Measurements from ENCODE around the gene KLHDC3.

Gene KLHDC3

DNA sequence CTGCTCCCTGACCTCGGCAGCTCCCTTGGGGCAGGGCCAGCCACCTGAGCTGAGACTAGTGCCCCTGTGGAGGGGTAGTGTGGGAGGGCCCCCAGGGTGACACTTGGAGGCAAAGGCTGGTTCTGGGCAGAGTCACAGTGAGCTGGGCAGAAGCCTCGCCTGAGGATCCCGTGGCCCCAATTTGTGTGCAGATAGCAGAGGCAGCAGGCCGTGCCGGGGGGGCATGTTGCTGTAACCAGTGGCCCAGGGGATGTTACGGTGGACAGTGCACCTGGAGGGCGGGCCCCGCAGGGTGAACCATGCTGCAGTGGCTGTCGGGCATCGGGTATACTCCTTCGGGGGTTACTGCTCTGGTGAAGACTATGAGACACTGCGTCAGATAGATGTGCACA is 2.9 kb downstream of the KLHDC3 start:
- POLR2A ChIA-PET, result interaction anchor here (1.0 kb wide), 1 partner anchor 37 kb away, joined by 4 read pairs; the partner anchor contains the start of gene CUL7

DNA sequence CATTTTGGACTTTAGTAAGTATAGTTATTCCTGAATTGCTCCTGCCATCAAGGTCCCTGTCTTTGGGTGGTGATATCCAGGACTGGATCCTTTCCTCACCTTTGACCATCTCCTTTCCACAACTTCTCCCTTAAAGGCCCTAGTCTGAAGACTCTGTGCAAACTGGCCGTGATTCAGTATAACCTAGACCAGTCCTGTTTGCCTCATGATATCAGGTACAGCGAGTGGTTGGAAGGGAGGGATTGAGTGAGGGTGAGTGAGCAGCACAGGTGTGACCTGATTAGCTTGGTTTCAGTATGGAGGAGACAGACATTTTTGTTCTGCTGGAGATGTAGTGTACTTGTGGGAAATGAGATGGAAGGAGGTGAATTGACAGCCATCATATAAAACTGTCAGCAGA is 5.1 kb downstream of the KLHDC3 start:
- ChIA-PET POLR2A (no interaction called here), CTCF (interaction anchor here (1.7 kb wide), 1 partner anchor 118 kb away, joined by 4 read pairs; no protein-coding TSS in a partner anchor)
- DNase-seq (ENCODE audit: low read depth, low spot score), result no peak
- TF ChIP-seq, protein P1, sequence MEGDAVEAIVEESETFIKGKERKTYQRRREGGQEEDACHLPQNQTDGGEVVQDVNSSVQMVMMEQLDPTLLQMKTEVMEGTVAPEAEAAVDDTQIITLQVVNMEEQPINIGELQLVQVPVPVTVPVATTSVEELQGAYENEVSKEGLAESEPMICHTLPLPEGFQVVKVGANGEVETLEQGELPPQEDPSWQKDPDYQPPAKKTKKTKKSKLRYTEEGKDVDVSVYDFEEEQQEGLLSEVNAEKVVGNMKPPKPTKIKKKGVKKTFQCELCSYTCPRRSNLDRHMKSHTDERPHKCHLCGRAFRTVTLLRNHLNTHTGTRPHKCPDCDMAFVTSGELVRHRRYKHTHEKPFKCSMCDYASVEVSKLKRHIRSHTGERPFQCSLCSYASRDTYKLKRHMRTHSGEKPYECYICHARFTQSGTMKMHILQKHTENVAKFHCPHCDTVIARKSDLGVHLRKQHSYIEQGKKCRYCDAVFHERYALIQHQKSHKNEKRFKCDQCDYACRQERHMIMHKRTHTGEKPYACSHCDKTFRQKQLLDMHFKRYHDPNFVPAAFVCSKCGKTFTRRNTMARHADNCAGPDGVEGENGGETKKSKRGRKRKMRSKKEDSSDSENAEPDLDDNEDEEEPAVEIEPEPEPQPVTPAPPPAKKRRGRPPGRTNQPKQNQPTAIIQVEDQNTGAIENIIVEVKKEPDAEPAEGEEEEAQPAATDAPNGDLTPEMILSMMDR (IDR thresholded peaks at IDR 0.05; ENCODE audit: insufficient read depth, low read length, missing control alignments), result no peak
- H3K4me3 ChIP-seq (ENCODE audit: low read depth, low read length), result no peak overlapping the region

More for the DNA sequence above, 2.9 kb downstream of the KLHDC3 start:
- no peak for DNase-seq (ENCODE audit: low read depth, low spot score)
- TF ChIP-seq, protein P1 (IDR thresholded peaks at IDR 0.05; ENCODE audit: insufficient read depth, low read length, missing control alignments), result no peak
- CTCF ChIA-PET, result interaction anchor here (1.2 to 5.5 kb wide), 4 partner anchors 113 to 155 kb away, joined by 3 to 38 read pairs (median 8); no protein-coding TSS in a partner anchor
- H3K4me3 ChIP-seq (ENCODE audit: low read depth, low read length), result no peak overlapping the region

DNA sequence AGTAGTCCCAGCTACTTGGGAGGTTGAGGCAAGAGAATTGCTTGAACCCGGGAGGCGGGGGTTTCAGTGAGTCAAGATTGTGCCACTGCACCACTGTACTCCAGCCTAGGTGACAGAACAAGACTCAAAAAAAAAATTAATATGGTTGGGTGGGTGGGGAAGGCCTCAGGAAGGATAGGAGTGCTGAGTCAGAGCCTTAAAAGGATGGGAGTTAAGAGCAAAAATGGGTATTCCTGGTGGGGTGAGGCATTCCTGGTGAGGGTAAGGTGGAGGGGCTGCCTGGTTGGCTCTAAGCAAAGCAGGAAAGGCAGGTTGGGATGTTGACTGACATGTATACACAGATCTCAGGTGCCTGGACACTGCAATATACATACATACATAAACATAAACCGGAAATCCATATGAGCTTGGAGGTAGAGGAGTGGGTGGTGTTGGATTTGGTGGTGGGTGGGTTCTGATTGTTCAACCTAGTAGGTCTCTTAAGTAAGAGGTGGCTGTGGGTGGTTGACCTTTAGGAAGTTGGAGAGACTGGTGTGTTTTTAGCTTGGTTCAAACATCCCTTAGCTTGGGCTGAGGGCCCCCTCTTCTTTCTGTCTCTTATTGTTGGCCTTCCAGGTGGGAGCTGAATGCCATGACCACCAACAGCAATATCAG is 6.1 kb downstream of the KLHDC3 start:
- CTCF ChIA-PET, result interaction anchor here (0.6 to 3.1 kb wide), 3 partner anchors 29 to 124 kb away, joined by 3 to 19 read pairs (median 13); no protein-coding TSS in a partner anchor
- POLR2A ChIA-PET, result interaction anchor here (1.0 to 2.2 kb wide), 4 partner anchors 13 to 154 kb away, joined by 3 to 8 read pairs (median 6); partner anchors contain the start of genes CUL7 and PPP2R5D

DNA sequence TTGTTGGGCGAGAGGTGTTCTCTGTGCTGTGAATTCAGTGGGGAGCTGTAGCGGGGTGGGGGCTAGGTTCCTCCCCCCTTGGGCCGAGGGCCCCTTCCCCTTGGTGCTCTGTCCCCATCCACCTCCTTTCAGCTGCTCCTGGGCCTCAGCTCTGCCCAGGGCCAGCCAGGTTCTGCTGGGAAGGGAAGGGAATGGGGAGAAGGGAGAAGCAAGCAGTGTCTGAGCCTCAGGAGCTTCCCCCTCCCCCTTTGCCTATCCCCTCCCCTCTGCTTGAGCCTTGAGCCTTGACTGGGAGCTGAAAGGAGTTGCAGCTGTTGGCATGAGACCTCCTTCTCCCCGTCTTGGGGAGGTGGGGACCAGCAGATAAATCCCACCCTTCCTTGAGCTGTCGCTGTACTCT is 6.8 kb downstream of the KLHDC3 start:
- TF ChIP-seq, protein P1 (IDR thresholded peaks at IDR 0.05; ENCODE audit: insufficient read depth, low read length, missing control alignments), result no peak
- DNase-seq (ENCODE audit: low read depth, low spot score), result no peak
- CTCF ChIA-PET, result interaction anchor here (1.0 to 3.1 kb wide), 4 partner anchors 10 to 123 kb away, joined by 3 to 19 read pairs (median 8); no protein-coding TSS in a partner anchor
- H3K4me3 ChIP-seq (ENCODE audit: low read depth, low read length), result peak overlapping the region; percentile 97; the same call in 1 of the 2 replicates
- POLR2A ChIA-PET, result interaction anchor here (0.6 to 2.2 kb wide), 6 partner anchors 12 to 326 kb away, joined by 3 to 8 read pairs (median 4); partner anchors contain the start of genes CUL7 and PPP2R5D

More for the DNA sequence above, 6.1 kb downstream of the KLHDC3 start:
- no peak overlapping the region for H3K4me3 ChIP-seq (ENCODE audit: low read depth, low read length)
- no peak for DNase-seq (ENCODE audit: low read depth, low spot score)
- TF ChIP-seq, protein P1 (IDR thresholded peaks at IDR 0.05; ENCODE audit: insufficient read depth, low read length, missing control alignments), result no peak

DNA sequence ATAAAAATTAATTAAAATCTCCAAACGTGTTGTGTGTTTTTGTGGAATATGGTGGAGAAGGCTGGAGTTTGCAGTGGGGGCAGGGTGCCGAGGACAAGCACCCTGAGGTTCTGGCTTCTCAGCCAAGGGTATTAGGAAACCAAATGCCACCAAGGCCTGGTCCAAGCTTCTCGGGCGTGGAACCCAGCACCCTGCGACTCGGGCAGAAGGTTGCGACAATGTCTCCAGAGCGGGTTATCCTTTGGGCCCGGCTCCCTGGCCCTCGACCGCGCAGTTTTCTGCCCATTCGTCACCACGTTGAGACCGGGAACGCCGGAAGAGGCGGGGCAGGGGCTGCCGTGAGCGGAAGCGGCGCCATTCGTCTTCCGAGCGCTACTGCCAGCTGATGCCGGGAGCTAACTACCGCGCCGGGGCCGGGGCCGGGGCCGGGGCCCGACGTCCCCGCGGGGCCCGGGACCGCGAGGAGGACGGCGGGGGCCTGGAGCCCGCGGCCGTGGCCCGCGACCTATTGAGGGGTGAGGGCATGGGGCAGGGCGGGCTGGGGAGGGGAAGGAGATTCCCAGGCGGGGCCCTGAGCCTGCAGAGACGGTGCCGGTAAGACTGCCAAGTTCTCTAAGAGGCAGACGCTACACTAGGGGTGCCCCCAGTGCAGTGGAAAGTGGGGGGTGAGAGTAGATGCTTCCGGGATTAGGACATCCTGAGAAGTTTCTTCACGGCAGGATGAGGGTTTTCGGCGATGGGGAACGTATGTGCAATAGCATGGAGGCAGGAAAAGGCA is 7.4 kb downstream of the KLHDC3 start, which contains the start of gene RRP36:
Gene RRP36, plus strand, starts transcription at position 354 of the 778 bp plus-strand sequence. Its CDS starts 32 bp downstream, at position 386.
- ChIA-PET POLR2A (interaction anchor here (0.6 to 2.2 kb wide), 9 partner anchors 12 to 327 kb away, joined by 3 to 8 read pairs (median 5); partner anchors contain the start of genes CUL7 and PPP2R5D), CTCF (interaction anchor here (1.0 to 3.1 kb wide), 4 partner anchors 11 to 122 kb away, joined by 3 to 19 read pairs (median 8); no protein-coding TSS in a partner anchor)
- no peak for DNase-seq (ENCODE audit: low read depth, low spot score)
- H3K4me3 ChIP-seq (ENCODE audit: low read depth, low read length), result peak within 1 kb of the TSS; percentile 97
- TF ChIP-seq, protein P1 (IDR thresholded peaks at IDR 0.05; ENCODE audit: insufficient read depth, low read length, missing control alignments), result no peak
